OCI-M2 (cell line): Measurements from ENCODE around the gene GNAO1.

Experiments used
- DNase-seq: peaks from one replicate; lab custom pipeline; 2025; ENCODE audit not compliant: unreplicated experiment; lab: John Stamatoyannopoulos, UW

Gene GNAO1

GRCh38 chr16:56347670-56348069 lies 156.4 kb downstream of the GNAO1 start:
- DNase-seq, result no peak

- DNase-seq, result no peak
These were observed 157.1 kb downstream of the GNAO1 start for GRCh38 chr16:56348168-56349085.

GRCh38 chr16:56349086-56349415 lies 157.8 kb downstream of the GNAO1 start:
- no peak for DNase-seq

- no peak for DNase-seq
These were observed 158.4 kb downstream of the GNAO1 start for GRCh38 chr16:56349711-56350161.

GRCh38 chr16:56350491-56351405 lies 159.5 kb downstream of the GNAO1 start:
- no peak for DNase-seq

- DNase-seq, result no peak
These were observed 160.2 kb downstream of the GNAO1 start for GRCh38 chr16:56351481-56351880.

GRCh38 chr16:56352351-56353053 lies 161.2 kb downstream of the GNAO1 start:
- no peak for DNase-seq

- no peak for DNase-seq
These were observed 162.0 kb downstream of the GNAO1 start for GRCh38 chr16:56353054-56353921.

GRCh38 chr16:56354016-56354415 lies 162.7 kb downstream of the GNAO1 start:
- no peak for DNase-seq

- DNase-seq, result no peak
These were observed 163.5 kb downstream of the GNAO1 start for GRCh38 chr16:56354746-56355145.

GRCh38 chr16:56355221-56355620 lies 163.9 kb downstream of the GNAO1 start:
- no peak for DNase-seq

GRCh38 chr16:56355786-56356275 lies 164.5 kb downstream of the GNAO1 start:
- no peak for DNase-seq

GRCh38 chr16:56356276-56357240 lies 165.3 kb downstream of the GNAO1 start:
- no peak for DNase-seq

- no peak for DNase-seq
These were observed 166.0 kb downstream of the GNAO1 start for GRCh38 chr16:56357241-56357764.

GRCh38 chr16:56357765-56358322 lies 166.6 kb downstream of the GNAO1 start:
- DNase-seq, result no peak

- DNase-seq, result no peak
These were observed 169.1 kb downstream of the GNAO1 start for GRCh38 chr16:56360117-56361008.

GRCh38 chr16:56362057-56362655 lies 170.9 kb downstream of the GNAO1 start:
- no peak for DNase-seq
